GM19397 (cell line): ENCODE measurements around the gene AFDN.

ENCODE experiments used
- ATAC-seq: cut with Tn5 transposase; IDR thresholded peaks from one replicate; pipeline ENCODE4 v1.9.1; 2021; ENCODE audit warnings: mild to moderate bottlenecking, moderate library complexity; ENCODE audit not compliant: unreplicated experiment

Gene AFDN

DNA sequence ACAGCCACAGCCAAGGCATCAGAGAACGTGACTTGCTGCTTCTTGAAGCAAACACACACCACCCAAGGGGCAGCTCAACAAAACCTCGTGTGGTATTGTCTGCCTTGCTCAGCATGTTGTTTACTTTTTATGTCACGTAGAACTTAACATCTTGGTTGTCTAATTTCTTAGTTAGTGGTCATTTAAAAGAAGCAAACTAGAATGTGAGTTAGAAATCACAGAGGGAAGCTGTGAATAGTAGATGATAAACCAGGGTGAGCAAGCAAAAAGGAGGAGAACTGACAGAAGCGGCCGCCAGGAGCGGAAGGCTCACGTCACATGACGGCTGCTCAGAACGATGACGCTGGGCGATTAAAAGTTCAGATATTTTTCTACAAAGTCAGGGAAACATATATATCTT is 119.3 kb downstream of the AFDN start:
- no peak for ATAC-seq

GRCh38 chr6:167946604-167947003 is 119.9 kb downstream of the AFDN start:
- ATAC-seq: no peak

- ATAC-seq: no peak
These were observed 121.0 kb downstream of the AFDN start for GRCh38 chr6:167947716-167948115.

DNA sequence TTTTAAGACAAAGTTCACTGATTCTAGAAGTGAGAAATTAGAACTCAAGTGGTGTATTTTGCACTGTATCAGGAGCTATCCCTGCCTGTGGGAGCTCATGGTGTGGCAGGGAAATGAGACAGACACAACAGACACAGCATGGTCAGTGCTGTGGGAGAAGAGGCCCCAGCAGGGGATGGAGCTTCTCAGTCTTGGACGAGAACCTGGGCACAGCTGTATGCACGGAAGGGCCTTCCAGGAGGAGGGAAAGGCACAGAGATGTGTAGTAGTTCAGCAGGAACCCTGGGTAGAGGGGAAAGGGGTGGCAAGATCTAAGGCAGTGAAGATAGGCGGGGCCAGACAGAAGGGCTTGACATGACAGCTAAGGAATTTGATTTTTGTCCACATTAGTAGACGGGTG is 122.0 kb downstream of the AFDN start:
- no peak for ATAC-seq

DNA sequence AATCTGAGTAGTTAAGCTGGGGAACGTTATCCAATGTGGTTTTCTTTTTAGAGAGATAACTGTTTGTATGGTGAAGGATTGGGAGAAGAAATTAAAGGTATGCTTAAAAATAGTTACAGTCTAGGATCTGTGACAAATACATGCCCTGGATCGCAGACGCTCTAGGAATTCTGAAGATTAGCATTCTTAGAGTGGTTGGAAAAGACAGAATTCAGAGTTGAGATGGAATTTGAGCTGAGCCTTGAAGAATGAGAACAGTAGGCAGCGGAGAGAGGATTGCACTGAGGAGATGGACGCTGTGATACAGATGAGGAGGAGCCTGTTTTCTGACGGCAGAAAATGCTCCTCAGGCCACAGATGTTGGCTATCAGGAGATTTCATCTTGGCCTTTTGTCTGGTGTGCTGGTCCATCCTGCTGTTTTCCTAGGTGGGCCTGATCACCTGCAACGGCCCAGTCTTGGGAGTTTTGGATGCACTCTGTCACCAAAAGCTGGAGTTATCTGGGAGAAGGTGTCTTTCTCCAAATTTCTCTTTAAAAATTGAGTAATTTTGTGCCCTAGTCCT is 122.5 kb downstream of the AFDN start:
- ATAC-seq: no peak

- no peak for ATAC-seq
These were observed 125.2 kb downstream of the AFDN start for GRCh38 chr6:167951781-167952511.

DNA sequence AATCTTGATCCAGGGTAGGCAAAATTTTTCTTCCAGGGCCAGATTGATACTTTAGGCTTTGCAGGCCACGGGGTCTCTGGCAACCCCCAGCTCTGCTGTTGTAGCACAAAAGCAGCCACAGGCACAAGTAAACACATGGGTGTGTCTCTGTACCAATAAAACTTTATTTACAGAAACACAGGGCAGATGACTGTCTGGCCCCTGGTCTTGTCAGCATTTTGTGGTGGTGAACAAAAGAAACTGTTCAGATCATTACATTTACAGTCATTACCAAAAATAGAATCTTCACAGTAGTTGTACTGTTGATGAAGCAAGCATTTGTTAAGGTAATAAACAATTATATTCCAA is 125.8 kb downstream of the AFDN start:
- no peak for ATAC-seq

- no peak for ATAC-seq
These were observed 126.8 kb downstream of the AFDN start for GRCh38 chr6:167953551-167953950.

DNA sequence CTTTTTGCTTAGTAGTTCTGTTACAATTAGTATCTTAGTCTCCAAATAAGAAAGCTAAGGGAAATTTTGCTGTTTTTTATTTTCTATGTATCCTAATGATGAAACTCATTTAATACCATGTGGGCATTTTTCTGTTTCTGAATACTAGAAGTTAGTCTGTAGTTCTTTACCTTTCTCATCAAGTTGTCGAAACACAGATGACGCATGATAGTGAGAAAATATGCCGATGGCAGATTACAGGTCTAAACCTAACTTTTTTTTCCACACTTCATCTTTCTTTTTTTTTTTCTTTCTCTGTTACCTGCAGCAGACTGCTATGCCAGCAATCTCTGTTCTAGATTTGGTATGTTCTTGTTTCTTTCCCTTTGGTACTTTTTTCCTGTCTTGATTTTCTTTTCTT is 127.4 kb downstream of the AFDN start:
- ATAC-seq: no peak

DNA sequence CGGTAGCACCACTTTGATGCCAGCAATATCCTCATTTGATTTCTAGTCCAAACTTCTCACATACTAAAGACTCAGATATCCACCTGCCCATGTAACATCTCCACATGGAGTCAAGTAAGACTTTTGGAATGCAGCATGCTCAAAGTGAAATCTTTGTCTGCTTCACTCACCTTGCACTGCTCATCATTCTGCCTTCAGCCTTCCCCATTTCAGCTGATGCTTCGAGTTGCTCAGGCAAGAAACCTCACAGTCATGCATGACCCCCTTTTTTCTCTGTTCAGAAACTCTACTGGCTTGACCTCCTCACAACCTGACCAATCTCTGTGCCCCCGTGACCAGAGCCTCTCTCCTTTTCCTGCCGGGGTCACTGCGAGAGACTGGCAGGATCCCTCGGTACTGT is 129.8 kb downstream of the AFDN start:
- no peak for ATAC-seq

GRCh38 chr6:167956983-167957492 is 130.3 kb downstream of the AFDN start:
- ATAC-seq: no peak

GRCh38 chr6:167957626-167958025 is 130.9 kb downstream of the AFDN start:
- ATAC-seq: no peak

DNA sequence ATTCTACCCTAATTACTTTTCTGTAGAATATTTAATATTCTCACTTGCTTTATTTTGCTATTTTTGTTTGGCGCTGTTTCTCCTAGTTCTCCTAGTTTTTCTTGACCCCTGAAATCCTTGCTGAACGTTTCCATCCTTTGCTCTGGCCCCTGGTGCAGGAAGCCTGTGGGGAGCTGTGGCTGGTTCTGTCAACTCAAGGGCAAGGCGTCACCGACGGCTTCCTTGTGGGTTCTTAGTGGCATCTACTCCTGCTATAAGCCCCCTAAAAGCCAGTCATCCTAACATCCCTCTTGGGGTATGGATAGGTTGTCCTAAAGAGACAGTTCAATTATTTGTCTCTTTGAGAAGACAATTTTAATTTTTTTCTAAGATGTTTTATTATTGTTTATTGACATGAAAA is 133.9 kb downstream of the AFDN start:
- no peak for ATAC-seq

DNA sequence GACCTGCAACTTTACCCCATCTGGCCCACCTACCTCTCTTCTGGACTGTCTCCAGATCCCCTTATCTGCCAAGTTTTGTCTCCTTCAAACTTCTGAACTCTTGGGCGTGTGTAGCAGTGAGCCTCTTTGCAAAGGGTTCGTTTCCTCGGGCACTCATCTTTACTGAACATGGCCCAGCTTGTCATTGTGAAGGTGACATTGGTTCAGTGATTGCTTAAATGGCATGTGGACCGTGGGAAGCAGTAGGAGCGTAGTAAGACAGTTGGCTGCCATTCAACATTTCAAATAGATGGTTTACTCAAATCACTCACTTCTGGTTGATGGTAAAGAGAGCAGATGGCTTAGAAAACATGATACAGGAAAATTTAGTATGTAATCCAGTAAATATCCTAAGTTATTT is 136.0 kb downstream of the AFDN start:
- no peak for ATAC-seq

DNA sequence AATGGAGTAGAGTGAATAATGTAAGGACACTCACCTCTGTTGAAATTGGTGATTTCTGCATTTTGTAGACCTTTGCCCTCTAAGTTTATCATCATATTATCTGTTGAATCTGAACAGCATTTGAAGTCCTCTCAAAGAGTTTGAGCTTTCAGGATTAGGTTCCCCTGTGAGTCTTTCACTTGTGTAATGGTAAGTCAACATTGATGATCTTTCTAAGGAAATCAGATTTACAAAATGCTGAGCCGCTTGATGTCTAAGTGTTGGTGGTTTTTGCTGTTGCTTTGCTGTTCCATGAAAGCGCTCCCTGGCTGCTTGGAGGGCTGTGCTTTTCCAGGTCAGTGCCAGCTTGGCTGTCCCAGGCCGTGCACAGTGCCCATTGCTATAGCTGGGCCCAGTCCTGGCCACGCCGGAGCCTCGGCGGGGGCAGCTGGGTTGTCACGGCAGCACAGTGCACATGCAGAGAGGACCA is 136.9 kb downstream of the AFDN start:
- ATAC-seq: no peak

- ATAC-seq: no peak
These were observed 139.2 kb downstream of the AFDN start for GRCh38 chr6:167965592-167966539.

- ATAC-seq: no peak
These were observed 139.8 kb downstream of the AFDN start for GRCh38 chr6:167966540-167966905.

DNA sequence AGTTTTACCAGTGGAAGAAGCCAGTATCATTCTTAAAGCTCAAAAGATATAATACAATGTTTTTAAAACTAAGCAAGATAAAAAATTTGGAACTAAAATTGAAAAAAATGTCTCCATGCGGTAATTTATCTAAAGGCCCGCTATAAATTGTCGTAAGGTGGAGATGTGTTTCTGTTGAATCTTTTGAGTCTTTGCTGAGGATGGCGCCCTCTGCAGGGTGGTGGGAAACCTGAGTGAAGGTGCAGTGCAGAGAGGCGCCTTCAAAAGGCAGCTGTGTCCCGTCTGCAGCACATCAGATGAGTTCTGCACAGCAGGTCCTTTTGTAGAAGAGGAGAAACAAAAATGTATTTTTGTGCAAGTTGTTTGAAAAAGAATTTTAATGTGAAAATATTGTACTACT is 141.4 kb downstream of the AFDN start:
- ATAC-seq: no peak

DNA sequence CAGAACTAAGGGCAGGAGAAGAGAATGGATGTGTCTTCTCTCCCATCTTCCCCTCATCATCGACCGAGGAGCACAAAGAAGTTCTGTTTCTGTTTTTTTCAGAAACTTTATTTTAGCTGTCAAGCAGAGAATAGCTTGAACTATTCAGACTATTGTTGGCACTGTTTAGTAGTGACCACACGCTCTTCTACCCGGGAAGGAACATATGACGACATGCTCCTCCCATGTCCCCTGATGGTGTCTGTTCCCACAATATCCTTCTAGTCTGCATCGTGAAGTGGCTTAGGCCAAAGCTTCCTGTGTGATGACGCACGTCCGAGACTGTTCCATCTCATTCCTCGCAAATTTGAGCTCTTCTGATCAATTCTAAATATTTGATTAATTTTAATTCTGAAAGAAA is 143.5 kb downstream of the AFDN start:
- no peak for ATAC-seq

- ATAC-seq: no peak
These were observed 145.5 kb downstream of the AFDN start for GRCh38 chr6:167972193-167972592.

DNA sequence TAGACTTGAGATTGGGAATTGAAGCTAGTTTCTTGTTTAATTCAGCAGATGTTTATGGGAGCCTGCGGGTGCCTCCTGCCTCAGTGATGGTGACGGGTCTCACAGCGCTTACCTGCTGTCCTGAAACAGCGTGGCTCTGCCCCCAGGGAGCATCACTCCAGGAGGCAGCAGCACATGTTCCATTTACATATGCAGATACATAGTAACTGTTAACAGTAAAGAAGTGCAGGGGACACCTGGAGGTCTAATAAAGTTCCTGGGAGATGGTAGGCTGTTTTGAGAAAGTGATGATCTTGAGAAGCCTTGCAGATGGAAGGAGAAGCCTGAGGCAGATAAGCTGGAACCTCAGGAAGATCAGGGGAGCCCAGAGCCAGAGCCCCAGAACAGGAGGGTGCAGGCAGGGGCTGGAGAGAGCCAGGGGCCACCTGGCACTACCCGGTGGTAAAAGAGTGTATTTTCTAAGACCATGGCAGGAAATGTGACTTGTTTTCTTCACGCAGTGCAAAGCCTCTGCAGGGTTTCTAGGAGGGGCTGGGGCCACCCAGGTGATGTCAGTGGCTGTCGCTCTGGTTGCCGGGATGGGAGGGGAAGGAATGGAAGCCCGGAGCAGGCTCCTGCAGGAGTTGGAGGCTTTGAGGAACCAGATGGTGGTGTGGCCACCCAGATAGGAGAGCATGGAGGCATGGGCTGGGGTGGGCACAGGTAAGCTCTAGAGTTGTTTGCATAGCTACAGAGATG is 146.6 kb downstream of the AFDN start:
- no peak for ATAC-seq
